Erythroblast (primary cell): ENCODE results near the gene FAM229B.

ENCODE experiments used
- GATA1 ChIP-seq: IDR thresholded peaks from 2 replicates; pipeline ENCODE4 v1.6.1; 2011; ENCODE audit warnings: low read depth, mild to moderate bottlenecking, control low read depth, low read length, moderate library complexity
- POLR2A ChIP-seq: IDR thresholded peaks from 2 replicates; pipeline ENCODE4 v1.6.1; 2011; ENCODE audit warnings: mild to moderate bottlenecking, low read length

GRCh38 chr6:112087136-112087911 is at the start of gene FAM229B, which contains the start of gene TUBE1:
- TF ChIP-seq POLR2A (peak; percentile 90), GATA1 (no peak)
